Measurements from ENCODE around the gene SLC4A7. TPM values are rescaled to one million over a fixed set of nuclear protein-coding genes. Genes with fewer than 3 reads are reported as not detected.
A peak's percentile ranks its signal among the peaks of the same experiment; 100 is the strongest.

SLC4A7 gene
- total RNA-seq, 2 experiments from 2014 or later: 25.9 to 31.9 TPM

- POLR2A ChIA-PET: interaction anchor here (0.6 kb wide), 1 partner anchor 1093 kb away, joined by 5 read pairs; no protein-coding TSS in a partner anchor
- H3K36me3 ChIP-seq (ENCODE audit: insufficient read depth, low read length): no peaks in the 10 kb centered on the region
- intact Hi-C loops (cut with micrococcal nuclease; ENCODE audit: unreplicated experiment): no loop called here
- no peaks in the 10 kb centered on the region for H3K79me2 ChIP-seq (ENCODE audit: insufficient read depth, low read depth, low read length)
- DNase-seq (ENCODE audit: low spot score): no peak
- no peak overlapping the region for H3K4me3 ChIP-seq (ENCODE audit: low read depth, low read length, poor library complexity, severe bottlenecking)
- H3K4me2 ChIP-seq (ENCODE audit: low read length): no peak overlapping the region
- no peak overlapping the region for H3K27ac ChIP-seq (ENCODE audit: low read depth, low read length, poor library complexity, severe bottlenecking)
- H2AFZ ChIP-seq (ENCODE audit: low read length): no peak overlapping the region
- TF ChIP-seq CTCF (conservative IDR thresholded peaks at IDR 0.05; ENCODE audit: low read length) (no peak), EZH2phosphoT487 (IDR thresholded peaks at IDR 0.05; ENCODE audit: borderline replicate concordance, low read depth, low read length) (no peak)
- CTCF ChIA-PET (ENCODE audit: unreplicated experiment): no interaction called here
- BruUV-seq (replicated peaks): no TSS peak
- no peaks in the 10 kb centered on the region for H3K9me3 ChIP-seq (ENCODE audit: low read length)
- no peaks in the 10 kb centered on the region for H3K9me2 ChIP-seq (ENCODE audit: insufficient read depth, low read length)
- H3K4me1 ChIP-seq (ENCODE audit: insufficient read depth, low read length, poor library complexity, severe bottlenecking): no peaks in the 10 kb centered on the region
- H4K20me1 ChIP-seq (ENCODE audit: insufficient read depth, low read length): no peaks in the 10 kb centered on the region
Observed at GRCh38 chr3:27366062-27366591, 118.1 kb downstream of the SLC4A7 start.

- Histone ChIP-seq H3K9me2 (ENCODE audit: insufficient read depth, low read length) (no peaks in the 10 kb centered on the region), H3K27ac (ENCODE audit: low read depth, low read length, poor library complexity, severe bottlenecking) (no peak overlapping the region), H3K36me3 (ENCODE audit: insufficient read depth, low read length) (no peaks in the 10 kb centered on the region), H3K9me3 (ENCODE audit: low read length) (no peaks in the 10 kb centered on the region), H3K4me2 (ENCODE audit: low read length) (peak overlapping the region; percentile 44), H3K4me3 (ENCODE audit: low read depth, low read length, poor library complexity, severe bottlenecking) (no peak overlapping the region), H2AFZ (ENCODE audit: low read length) (peak overlapping the region; percentile 71; the same call in 1 of the 2 replicates), H4K20me1 (ENCODE audit: insufficient read depth, low read length) (no peaks in the 10 kb centered on the region), H3K79me2 (ENCODE audit: insufficient read depth, low read depth, low read length) (no peaks in the 10 kb centered on the region), H3K4me1 (ENCODE audit: insufficient read depth, low read length, poor library complexity, severe bottlenecking) (peaks cover 21% of the 10 kb centered on the region)
- ChIA-PET CTCF (ENCODE audit: unreplicated experiment) (no interaction called here), POLR2A (interaction anchor here (0.8 to 1.0 kb wide), 2 partner anchors 17 to 204 kb away, joined by 3 read pairs; no protein-coding TSS in a partner anchor)
- no TSS peak for BruUV-seq (replicated peaks)
- TF ChIP-seq EZH2phosphoT487 (IDR thresholded peaks at IDR 0.05; ENCODE audit: borderline replicate concordance, low read depth, low read length) (no peak), CTCF (conservative IDR thresholded peaks at IDR 0.05; ENCODE audit: low read length) (no peak)
- DNase-seq (ENCODE audit: low spot score): peak; percentile 23
- intact Hi-C loops (cut with micrococcal nuclease; ENCODE audit: unreplicated experiment): no loop called here
Observed at GRCh38 chr3:27360113-27361078, 123.8 kb downstream of the SLC4A7 start.
